ENCODE measurements around the gene C3orf18.

Gene C3orf18

DNA sequence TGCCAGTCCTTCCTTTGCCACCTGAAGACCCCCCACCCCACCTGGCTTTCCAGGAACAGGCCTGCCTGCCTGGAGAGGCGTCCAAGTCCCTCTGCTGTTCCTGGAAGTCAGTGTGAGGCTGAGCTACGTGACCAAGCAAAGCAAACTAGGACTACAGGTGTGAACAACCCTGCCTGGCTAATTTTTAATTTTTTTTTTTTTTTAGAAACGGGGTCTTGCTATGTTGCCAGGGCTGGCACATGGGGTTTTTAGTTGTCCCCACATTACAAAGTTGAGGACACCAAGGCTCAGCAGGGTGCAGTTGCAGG lies 19.2 kb upstream of the C3orf18 start (continued):
- TF ChIP-seq, protein P1, sequence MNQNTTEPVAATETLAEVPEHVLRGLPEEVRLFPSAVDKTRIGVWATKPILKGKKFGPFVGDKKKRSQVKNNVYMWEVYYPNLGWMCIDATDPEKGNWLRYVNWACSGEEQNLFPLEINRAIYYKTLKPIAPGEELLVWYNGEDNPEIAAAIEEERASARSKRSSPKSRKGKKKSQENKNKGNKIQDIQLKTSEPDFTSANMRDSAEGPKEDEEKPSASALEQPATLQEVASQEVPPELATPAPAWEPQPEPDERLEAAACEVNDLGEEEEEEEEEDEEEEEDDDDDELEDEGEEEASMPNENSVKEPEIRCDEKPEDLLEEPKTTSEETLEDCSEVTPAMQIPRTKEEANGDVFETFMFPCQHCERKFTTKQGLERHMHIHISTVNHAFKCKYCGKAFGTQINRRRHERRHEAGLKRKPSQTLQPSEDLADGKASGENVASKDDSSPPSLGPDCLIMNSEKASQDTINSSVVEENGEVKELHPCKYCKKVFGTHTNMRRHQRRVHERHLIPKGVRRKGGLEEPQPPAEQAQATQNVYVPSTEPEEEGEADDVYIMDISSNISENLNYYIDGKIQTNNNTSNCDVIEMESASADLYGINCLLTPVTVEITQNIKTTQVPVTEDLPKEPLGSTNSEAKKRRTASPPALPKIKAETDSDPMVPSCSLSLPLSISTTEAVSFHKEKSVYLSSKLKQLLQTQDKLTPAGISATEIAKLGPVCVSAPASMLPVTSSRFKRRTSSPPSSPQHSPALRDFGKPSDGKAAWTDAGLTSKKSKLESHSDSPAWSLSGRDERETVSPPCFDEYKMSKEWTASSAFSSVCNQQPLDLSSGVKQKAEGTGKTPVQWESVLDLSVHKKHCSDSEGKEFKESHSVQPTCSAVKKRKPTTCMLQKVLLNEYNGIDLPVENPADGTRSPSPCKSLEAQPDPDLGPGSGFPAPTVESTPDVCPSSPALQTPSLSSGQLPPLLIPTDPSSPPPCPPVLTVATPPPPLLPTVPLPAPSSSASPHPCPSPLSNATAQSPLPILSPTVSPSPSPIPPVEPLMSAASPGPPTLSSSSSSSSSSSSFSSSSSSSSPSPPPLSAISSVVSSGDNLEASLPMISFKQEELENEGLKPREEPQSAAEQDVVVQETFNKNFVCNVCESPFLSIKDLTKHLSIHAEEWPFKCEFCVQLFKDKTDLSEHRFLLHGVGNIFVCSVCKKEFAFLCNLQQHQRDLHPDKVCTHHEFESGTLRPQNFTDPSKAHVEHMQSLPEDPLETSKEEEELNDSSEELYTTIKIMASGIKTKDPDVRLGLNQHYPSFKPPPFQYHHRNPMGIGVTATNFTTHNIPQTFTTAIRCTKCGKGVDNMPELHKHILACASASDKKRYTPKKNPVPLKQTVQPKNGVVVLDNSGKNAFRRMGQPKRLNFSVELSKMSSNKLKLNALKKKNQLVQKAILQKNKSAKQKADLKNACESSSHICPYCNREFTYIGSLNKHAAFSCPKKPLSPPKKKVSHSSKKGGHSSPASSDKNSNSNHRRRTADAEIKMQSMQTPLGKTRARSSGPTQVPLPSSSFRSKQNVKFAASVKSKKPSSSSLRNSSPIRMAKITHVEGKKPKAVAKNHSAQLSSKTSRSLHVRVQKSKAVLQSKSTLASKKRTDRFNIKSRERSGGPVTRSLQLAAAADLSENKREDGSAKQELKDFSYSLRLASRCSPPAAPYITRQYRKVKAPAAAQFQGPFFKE (tag by site-specific recombination; IDR thresholded peaks at IDR 0.05; ENCODE audit: borderline replicate concordance), result no peak
- TF ChIP-seq, protein P2, sequence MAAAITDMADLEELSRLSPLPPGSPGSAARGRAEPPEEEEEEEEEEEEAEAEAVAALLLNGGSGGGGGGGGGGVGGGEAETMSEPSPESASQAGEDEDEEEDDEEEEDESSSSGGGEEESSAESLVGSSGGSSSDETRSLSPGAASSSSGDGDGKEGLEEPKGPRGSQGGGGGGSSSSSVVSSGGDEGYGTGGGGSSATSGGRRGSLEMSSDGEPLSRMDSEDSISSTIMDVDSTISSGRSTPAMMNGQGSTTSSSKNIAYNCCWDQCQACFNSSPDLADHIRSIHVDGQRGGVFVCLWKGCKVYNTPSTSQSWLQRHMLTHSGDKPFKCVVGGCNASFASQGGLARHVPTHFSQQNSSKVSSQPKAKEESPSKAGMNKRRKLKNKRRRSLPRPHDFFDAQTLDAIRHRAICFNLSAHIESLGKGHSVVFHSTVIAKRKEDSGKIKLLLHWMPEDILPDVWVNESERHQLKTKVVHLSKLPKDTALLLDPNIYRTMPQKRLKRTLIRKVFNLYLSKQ (tag by site-specific recombination; IDR thresholded peaks at IDR 0.05; ENCODE audit: borderline replicate concordance), result no peak
- TF ChIP-seq, protein P3, sequence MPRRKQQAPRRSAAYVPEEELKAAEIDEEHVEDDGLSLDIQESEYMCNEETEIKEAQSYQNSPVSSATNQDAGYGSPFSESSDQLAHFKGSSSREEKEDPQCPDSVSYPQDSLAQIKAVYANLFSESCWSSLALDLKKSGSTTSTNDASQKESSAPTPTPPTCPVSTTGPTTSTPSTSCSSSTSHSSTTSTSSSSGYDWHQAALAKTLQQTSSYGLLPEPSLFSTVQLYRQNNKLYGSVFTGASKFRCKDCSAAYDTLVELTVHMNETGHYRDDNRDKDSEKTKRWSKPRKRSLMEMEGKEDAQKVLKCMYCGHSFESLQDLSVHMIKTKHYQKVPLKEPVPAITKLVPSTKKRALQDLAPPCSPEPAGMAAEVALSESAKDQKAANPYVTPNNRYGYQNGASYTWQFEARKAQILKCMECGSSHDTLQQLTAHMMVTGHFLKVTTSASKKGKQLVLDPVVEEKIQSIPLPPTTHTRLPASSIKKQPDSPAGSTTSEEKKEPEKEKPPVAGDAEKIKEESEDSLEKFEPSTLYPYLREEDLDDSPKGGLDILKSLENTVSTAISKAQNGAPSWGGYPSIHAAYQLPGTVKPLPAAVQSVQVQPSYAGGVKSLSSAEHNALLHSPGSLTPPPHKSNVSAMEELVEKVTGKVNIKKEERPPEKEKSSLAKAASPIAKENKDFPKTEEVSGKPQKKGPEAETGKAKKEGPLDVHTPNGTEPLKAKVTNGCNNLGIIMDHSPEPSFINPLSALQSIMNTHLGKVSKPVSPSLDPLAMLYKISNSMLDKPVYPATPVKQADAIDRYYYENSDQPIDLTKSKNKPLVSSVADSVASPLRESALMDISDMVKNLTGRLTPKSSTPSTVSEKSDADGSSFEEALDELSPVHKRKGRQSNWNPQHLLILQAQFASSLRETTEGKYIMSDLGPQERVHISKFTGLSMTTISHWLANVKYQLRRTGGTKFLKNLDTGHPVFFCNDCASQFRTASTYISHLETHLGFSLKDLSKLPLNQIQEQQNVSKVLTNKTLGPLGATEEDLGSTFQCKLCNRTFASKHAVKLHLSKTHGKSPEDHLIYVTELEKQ (tag by site-specific recombination; IDR thresholded peaks at IDR 0.05; ENCODE audit: borderline replicate concordance), result no peak
- no peak for TF ChIP-seq YY2 (tag by site-specific recombination; IDR thresholded peaks at IDR 0.05)
- no peak for TF ChIP-seq ZNF19 (tag by site-specific recombination; IDR thresholded peaks at IDR 0.05; ENCODE audit: low read depth)
- TF ChIP-seq HOXD13 (CRISPR knock-in tag; IDR thresholded peaks at IDR 0.05; ENCODE audit: borderline replicate concordance), result no peak
- TF ChIP-seq ZNF140 (tag by site-specific recombination; IDR thresholded peaks at IDR 0.05), result no peak
- no peak for TF ChIP-seq ZBTB8A (tag by site-specific recombination; IDR thresholded peaks at IDR 0.05)

DNA sequence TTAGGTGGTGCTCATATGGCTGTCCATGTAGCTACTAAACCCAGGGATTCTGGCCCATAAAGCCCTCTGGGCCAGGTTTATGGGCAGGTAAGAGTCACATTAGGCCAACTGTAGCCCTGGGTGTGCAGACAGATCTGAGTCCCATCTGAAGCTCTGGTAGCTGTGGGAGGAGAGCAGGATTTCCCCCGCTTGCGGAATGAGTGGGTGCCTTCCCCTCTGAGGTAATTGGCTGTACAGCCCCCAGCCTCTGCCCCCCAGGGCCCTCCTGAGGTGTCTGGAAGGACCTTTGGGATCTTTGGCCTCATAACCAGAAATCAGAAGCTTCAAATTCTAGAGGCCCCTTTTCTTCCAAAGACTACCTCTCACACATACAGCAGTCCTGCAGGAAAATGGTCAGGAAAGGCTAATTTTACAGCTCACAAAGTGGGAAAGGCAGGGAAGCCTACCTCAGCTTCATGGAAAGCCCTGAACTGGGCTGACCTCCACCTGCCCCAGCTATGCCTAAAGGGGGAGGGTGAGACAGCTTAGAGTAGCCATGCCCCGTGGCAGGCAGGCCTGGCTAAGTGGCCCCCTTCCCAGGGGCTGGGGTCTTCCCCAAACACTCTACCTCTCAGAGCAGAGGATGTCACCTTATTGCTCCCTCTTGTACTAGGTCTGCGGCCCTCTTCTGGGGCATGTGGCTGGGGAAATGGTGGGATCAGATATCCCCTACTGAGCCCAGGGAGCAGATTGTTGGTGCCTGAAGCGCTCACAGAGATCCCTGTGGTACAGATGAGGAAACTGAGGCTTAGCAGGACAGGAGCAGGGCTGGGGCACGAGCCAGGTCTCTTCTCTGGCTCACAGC lies 18.6 kb upstream of the C3orf18 start:
- ChIA-PET CTCF (interaction anchor here (0.8 to 1.9 kb wide), 3 partner anchors 14 to 27 kb away, joined by 3 to 6 read pairs (median 4); partner anchors contain the start of gene CISH), POLR2A (interaction anchor here (0.7 kb wide), 2 partner anchors 30 to 203 kb away, joined by 3 to 4 read pairs; no protein-coding TSS in a partner anchor)
- Histone ChIP-seq H3K4me1 (ENCODE audit: control insufficient read depth, insufficient read depth, low read length) (no peaks in the 10 kb centered on the region), H3K9me3 (ENCODE audit: control insufficient read depth, insufficient read depth, low read depth, low read length) (no peaks in the 10 kb centered on the region), H3K27ac (ENCODE audit: extremely low read depth, low read depth, low read length) (no peak overlapping the region), H3K36me3 (ENCODE audit: control insufficient read depth in 2 of 2, insufficient read depth in 1 of 2, low read length in 2 of 2) (peaks cover 0 to 28% of the 10 kb centered on the region in 2 experiments; a peak in 1 of 3 replicates), H3K4me3 (ENCODE audit: low read depth, low read length) (no peak overlapping the region)
- no peak for TF ChIP-seq ZNF664 (tag by site-specific recombination; IDR thresholded peaks at IDR 0.05)
- no peak for TF ChIP-seq ZEB2 (tag by site-specific recombination; IDR thresholded peaks at IDR 0.05)
- no peak for TF ChIP-seq MZF1 (tag by site-specific recombination; IDR thresholded peaks at IDR 0.05; ENCODE audit: borderline replicate concordance)
- no peak for TF ChIP-seq OVOL3 (tag by site-specific recombination; IDR thresholded peaks at IDR 0.05)

Data from HEK293 (cell line).